WI38 (cell line): ENCODE measurements around the gene GTF2H4.
A peak's percentile ranks its signal among the peaks of the same experiment; 100 is the strongest.

ENCODE experiments used
- H3K4me3 ChIP-seq: 2 replicates; pipeline ENCODE4 v1.5.1; 2011; ENCODE audit warnings: low read depth, mild to moderate bottlenecking, control low read depth, low read length
- CTCF ChIP-seq: IDR thresholded peaks from 2 replicates; pipeline ENCODE4 v1.5.1; 2012; ENCODE audit warnings: low read depth, mild to moderate bottlenecking, control low read depth, low read length

GTF2H4 gene

GRCh38 chr6:30932665-30933365, 24.8 kb downstream of the GTF2H4 start:
- no peak for TF ChIP-seq CTCF
- H3K4me3 ChIP-seq = no peak overlapping the region

GRCh38 chr6:30935018-30935417, 27.0 kb downstream of the GTF2H4 start:
- no peak overlapping the region for H3K4me3 ChIP-seq

GRCh38 chr6:30937265-30937664, 29.3 kb downstream of the GTF2H4 start:
- H3K4me3 ChIP-seq = no peak overlapping the region
- TF ChIP-seq CTCF = no peak

More at GRCh38 chr6:30935018-30935417, 27.0 kb downstream of the GTF2H4 start:
- no peak for TF ChIP-seq CTCF

GRCh38 chr6:30938730-30939129, 30.7 kb downstream of the GTF2H4 start:
- no peak for TF ChIP-seq CTCF
- H3K4me3 ChIP-seq = no peak overlapping the region

GRCh38 chr6:30939473-30939872, 31.5 kb downstream of the GTF2H4 start:
- TF ChIP-seq CTCF = no peak
- no peak overlapping the region for H3K4me3 ChIP-seq

- TF ChIP-seq CTCF = no peak
- H3K4me3 ChIP-seq = no peak within 1 kb of the TSS
Measured at GRCh38 chr6:30940361-30940986, 32.5 kb downstream of the GTF2H4 start, which contains the start of gene MUCL3. Gene MUCL3, plus strand, starts transcription at chr6:30940973. Its CDS starts 27 bp downstream, at chr6:30941000.

GRCh38 chr6:30942338-30943060, 34.5 kb downstream of the GTF2H4 start:
- H3K4me3 ChIP-seq = no peak overlapping the region

More at GRCh38 chr6:30942338-30943060, 34.5 kb downstream of the GTF2H4 start:
- peak; percentile 70 for TF ChIP-seq CTCF
